Endothelial cell (in vitro differentiated cells): ENCODE data around the gene GFAP. TPM values are rescaled to one million over a fixed set of nuclear protein-coding genes. Genes with fewer than 3 reads are reported as not detected.

Experiments used
- DNase-seq: peaks from one replicate; pipeline ENCODE4 v3.0.0; 2021; ENCODE audit warnings: low spot score
- H3K27ac Mint-ChIP-seq: one replicate; pipeline ENCODE4 v1.8.0; 2021; ENCODE audit warnings: mixed read lengths, inconsistent platforms; ENCODE audit not compliant: unreplicated experiment
- H3K27me3 Mint-ChIP-seq: one replicate; pipeline ENCODE4 v1.8.0; 2021; ENCODE audit warnings: mild to moderate bottlenecking, moderate library complexity, mixed read lengths, inconsistent platforms; ENCODE audit not compliant: unreplicated experiment
- H3K36me3 Mint-ChIP-seq: one replicate; pipeline ENCODE4 v1.8.0; 2021; ENCODE audit warnings: mild to moderate bottlenecking, low read depth, mixed read lengths, inconsistent platforms; ENCODE audit not compliant: unreplicated experiment
- H3K4me1 Mint-ChIP-seq: one replicate; pipeline ENCODE4 v1.8.0; 2021; ENCODE audit warnings: mild to moderate bottlenecking, mixed read lengths, inconsistent platforms; ENCODE audit not compliant: unreplicated experiment
- H3K4me3 Mint-ChIP-seq: one replicate; pipeline ENCODE4 v1.8.0; 2021; ENCODE audit warnings: mild to moderate bottlenecking, mixed read lengths, inconsistent platforms; ENCODE audit not compliant: unreplicated experiment
- H3K9me3 Mint-ChIP-seq: one replicate; pipeline ENCODE4 v1.8.0; 2021; ENCODE audit warnings: mixed read lengths, inconsistent platforms; ENCODE audit not compliant: unreplicated experiment
- CTCF ChIP-seq: fragments of 200-600 bp; sonication (generic); IDR thresholded peaks from one replicate; pipeline ENCODE4 v1.5.0; 2021; ENCODE audit warnings: antibody characterized with exemption; ENCODE audit not compliant: unreplicated experiment
- total RNA-seq: library from RNA; stranded (reverse); fragmentation: NEBNext Ultra II Directional; extraction: Animal tissue kit (Norgen Biotek cat#: 25700); gene quantifications from one replicate; pipeline ENCODE4 v1.2.1, GENCODE V29; 2021; ENCODE audit not compliant: unreplicated experiment

The GFAP gene
- total RNA-seq, 1 donor from 2014 or later, result not detected

GRCh38 chr17:44915862-44916780 lies 821 bp upstream of the GFAP start:
- Mint-ChIP-seq H3K36me3 (peaks cover 4% of the 10 kb centered on the region), H3K27me3 (peaks cover 10% of the 10 kb centered on the region), H3K4me3 (no peak overlapping the region), H3K9me3 (no peaks in the 10 kb centered on the region), H3K4me1 (peaks cover 9% of the 10 kb centered on the region), H3K27ac (no peak overlapping the region)
- DNase-seq, result no peak
- TF ChIP-seq CTCF, result no peak

- DNase-seq, result no peak
- no peak overlapping the region for H3K27ac Mint-ChIP-seq
- peaks cover 10% of the 10 kb centered on the region for H3K27me3 Mint-ChIP-seq
- peaks cover 4% of the 10 kb centered on the region for H3K36me3 Mint-ChIP-seq
- peaks cover 12% of the 10 kb centered on the region for H3K4me1 Mint-ChIP-seq
- H3K4me3 Mint-ChIP-seq, result peak overlapping the region; percentile 19
- H3K9me3 Mint-ChIP-seq, result no peaks in the 10 kb centered on the region
- no peak for TF ChIP-seq CTCF
These were observed 515 bp downstream of the GFAP start for GRCh38 chr17:44914698-44915271.

- Mint-ChIP-seq H3K27me3 (peaks cover 10% of the 10 kb centered on the region), H3K27ac (no peak overlapping the region), H3K9me3 (no peaks in the 10 kb centered on the region), H3K4me1 (peaks cover 14% of the 10 kb centered on the region), H3K36me3 (peaks cover 4% of the 10 kb centered on the region), H3K4me3 (peak overlapping the region; percentile 19)
- no peak for DNase-seq
- no peak for TF ChIP-seq CTCF
These were observed 1.2 kb downstream of the GFAP start for GRCh38 chr17:44914148-44914547.

- no peak for TF ChIP-seq CTCF
- H3K27ac Mint-ChIP-seq, result peak overlapping the region; percentile 13
- H3K27me3 Mint-ChIP-seq, result peaks cover 10% of the 10 kb centered on the region
- no peaks in the 10 kb centered on the region for H3K9me3 Mint-ChIP-seq
- peaks cover 4% of the 10 kb centered on the region for H3K36me3 Mint-ChIP-seq
- H3K4me1 Mint-ChIP-seq, result peaks cover 17% of the 10 kb centered on the region
- H3K4me3 Mint-ChIP-seq, result no peak overlapping the region
- DNase-seq, result no peak
These were observed 1.6 kb downstream of the GFAP start for GRCh38 chr17:44913676-44914075.
